ENCODE measurements around the gene PRSS38.
"Not testable (repeated sequence)": the region's sequence is repeated elsewhere in the genome, so short reads cannot be mapped to it uniquely, and the experiment has no call there.

- not testable (repeated sequence) for TF ChIP-seq CTCF (tag by site-specific recombination; IDR thresholded peaks at IDR 0.05); ZBTB44 (tag by site-specific recombination; IDR thresholded peaks at IDR 0.05); ZBTB8A (tag by site-specific recombination; IDR thresholded peaks at IDR 0.05); ZNF19 (tag by site-specific recombination; IDR thresholded peaks at IDR 0.05; ENCODE audit: low read depth); ZNF202 (tag by site-specific recombination; IDR thresholded peaks at IDR 0.05; ENCODE audit: borderline replicate concordance); HOXA7 (CRISPR knock-in tag; IDR thresholded peaks at IDR 0.05; ENCODE audit: borderline replicate concordance)
Measured at GRCh38 chr1:227847046-227847445, 31.6 kb downstream of the PRSS38 start.
